H1 (cell line): Measurements from ENCODE around the gene DNMT1. TPM values are rescaled to one million over a fixed set of nuclear protein-coding genes. Genes with fewer than 3 reads are reported as not detected.
A peak's percentile ranks its signal among the peaks of the same experiment; 100 is the strongest.

ENCODE experiments used
- CTCF ChIA-PET: fragments of 300-600 bp; sonication (Branson Sonifier 250); formaldehyde crosslinking; loops from one replicate; lab custom pipeline; 2021; ENCODE audit not compliant: partially characterized antibody; lab: Charles Lee
- POLR2A ChIA-PET: fragments of 300-600 bp; sonication (Branson Sonifier 250); formaldehyde crosslinking; loops from one replicate; lab custom pipeline; 2021; ENCODE audit warnings: inconsistent platforms; ENCODE audit not compliant: partially characterized antibody; lab: Charles Lee
- DNase-seq, 2 experiments: peaks; one replicate each; pipeline versions ENCODE4 v3.0.0 to v3.0.0-alpha.2; 2010 to 2022; ENCODE audit warnings: low spot score in 2 of 2, low read depth in 1 of 2, mixed read lengths in 1 of 2
- FAIRE-seq: peaks from 2 replicates; lab custom pipeline; 2011; peaks lifted over from hg19 to GRCh38; lab: Jason Lieb, UNC
- H2AFZ ChIP-seq: 2 replicates; pipeline ENCODE4 v1.8.1; 2012; ENCODE audit warnings: low read length, inconsistent platforms
- H2AK5ac ChIP-seq: 2 replicates; pipeline ENCODE4 v1.6.1; 2013; ENCODE audit warnings: low read depth, low read length
- H2BK120ac ChIP-seq: replicated peaks from 2 replicates; pipeline ENCODE3; 2013; ENCODE audit warnings: low read depth, low read length, inconsistent platforms
- H2BK12ac ChIP-seq: 2 replicates; pipeline ENCODE4 v1.6.1; 2013; ENCODE audit warnings: low read depth, low read length
- H2BK15ac ChIP-seq: 2 replicates; pipeline ENCODE4 v1.6.1; 2013; ENCODE audit warnings: low read length
- H2BK20ac ChIP-seq: 2 replicates; pipeline ENCODE4 v1.6.1; 2013; ENCODE audit warnings: low read length
- H2BK5ac ChIP-seq: 2 replicates; pipeline ENCODE4 v1.6.1; 2013; ENCODE audit warnings: low read depth, low read length
- H3K14ac ChIP-seq: 2 replicates; pipeline ENCODE4 v1.6.1; 2013; ENCODE audit warnings: inconsistent platforms; ENCODE audit not compliant: insufficient read length
- H3K18ac ChIP-seq: 2 replicates; pipeline ENCODE4 v1.6.1; 2013; ENCODE audit warnings: low read length; ENCODE audit errors: extremely low read depth
- H3K23ac ChIP-seq: 2 replicates; pipeline ENCODE4 v1.6.1; 2013; ENCODE audit warnings: inconsistent platforms; ENCODE audit not compliant: insufficient read length
- H3K23me2 ChIP-seq: 2 replicates; pipeline ENCODE4 v1.6.1; 2013; ENCODE audit warnings: low read depth, low read length
- H3K27ac ChIP-seq: 2 replicates; pipeline ENCODE4 v1.6.1; 2011; ENCODE audit warnings: low read depth, low read length, inconsistent platforms
- H3K27me3 ChIP-seq, 4 experiments: replicated peaks in 1 of 4; 1 replicate in 1 of 4; 2 replicates in 3 of 4; pipeline versions ENCODE4 v1.6.1 to v1.8.1; 2011 to 2013; ENCODE audit warnings: low read length in 3 of 4, mild to moderate bottlenecking in 3 of 4, inconsistent platforms in 2 of 4, mixed read lengths in 2 of 4, moderate library complexity in 1 of 4; ENCODE audit not compliant: control insufficient read depth in 3 of 4, insufficient read depth in 3 of 4; ENCODE audit errors: extremely low read depth in 1 of 4
- H3K36me3 ChIP-seq, 4 experiments: 2 replicates each; pipeline versions ENCODE4 v1.6.1 to v1.8.1; 2011 to 2013; ENCODE audit warnings: mild to moderate bottlenecking in 4 of 4, low read length in 3 of 4, moderate library complexity in 2 of 4, control low read depth in 1 of 4, inconsistent platforms in 1 of 4; ENCODE audit not compliant: insufficient read depth in 4 of 4, control insufficient read depth in 2 of 4
- H3K4ac ChIP-seq: replicated peaks from 2 replicates; pipeline ENCODE3; 2013; ENCODE audit warnings: low read length, low read depth, mixed read lengths, inconsistent platforms; ENCODE audit not compliant: insufficient read length
- H3K4me1 ChIP-seq, 4 experiments: replicated peaks in 1 of 4; 1 replicate in 1 of 4; 2 replicates in 3 of 4; pipeline versions ENCODE4 v1.6.1 to v1.8.1; 2011 to 2013; ENCODE audit warnings: low read length in 3 of 4, inconsistent platforms in 2 of 4, mixed read lengths in 1 of 4; ENCODE audit not compliant: insufficient read depth in 4 of 4, control insufficient read depth in 3 of 4
- H3K4me2 ChIP-seq, 2 experiments: 2 replicates each; pipeline versions ENCODE4 v1.6.1 to v1.8.1; 2011 to 2013; ENCODE audit warnings: low read depth in 2 of 2, low read length in 2 of 2, control low read depth in 1 of 2, inconsistent platforms in 1 of 2, mild to moderate bottlenecking in 1 of 2; ENCODE audit not compliant: insufficient read depth in 1 of 2
- H3K4me3 ChIP-seq, 4 experiments: fragments of 200-600, 300-600 bp in 1 of 4; sonication (generic), shearing (Covaris generic), sonication (Bioruptor Twin) in 1 of 4; 2 replicates each; pipeline versions ENCODE4 v1.5.1 to v1.8.1; 2011 to 2016; ENCODE audit warnings: low read length in 4 of 4, low read depth in 3 of 4, control low read depth in 2 of 4, inconsistent platforms in 2 of 4, mild to moderate bottlenecking in 2 of 4, mixed read lengths in 1 of 4, moderate library complexity in 1 of 4; ENCODE audit not compliant: insufficient read depth in 2 of 4; ENCODE audit errors: extremely low read depth in 1 of 4
- H3K56ac ChIP-seq: replicated peaks from 2 replicates; pipeline ENCODE3; 2013; ENCODE audit warnings: low read depth, mild to moderate bottlenecking, mixed read lengths, low read length, inconsistent platforms; ENCODE audit not compliant: insufficient read length
- H3K79me1 ChIP-seq: 2 replicates; pipeline ENCODE4 v1.6.1; 2013; ENCODE audit warnings: low read depth, low read length, control low read depth
- H3K79me2 ChIP-seq, 2 experiments: 2 replicates each; pipeline versions ENCODE4 v1.6.1 to v1.8.1; 2012 to 2013; ENCODE audit warnings: low read length in 2 of 2, mild to moderate bottlenecking in 2 of 2, inconsistent platforms in 1 of 2; ENCODE audit not compliant: insufficient read depth in 2 of 2, control insufficient read depth in 1 of 2
- H3K9ac ChIP-seq, 4 experiments: replicated peaks in 1 of 4; 1 replicate in 1 of 4; 2 replicates in 3 of 4; pipeline versions ENCODE4 v1.6.1 to v1.8.1; 2011 to 2013; ENCODE audit warnings: low read depth in 3 of 4, low read length in 3 of 4, control low read depth in 2 of 4, mild to moderate bottlenecking in 2 of 4, moderate library complexity in 2 of 4, inconsistent platforms in 1 of 4; ENCODE audit errors: extremely low read depth in 1 of 4
- H3K9me3 ChIP-seq, 2 experiments: 2 replicates each; pipeline versions ENCODE4 v1.6.1 to v1.8.1; 2012 to 2013; ENCODE audit warnings: mild to moderate bottlenecking in 2 of 2, moderate library complexity in 2 of 2, control low read depth in 1 of 2, inconsistent platforms in 1 of 2, low read depth in 1 of 2, low read length in 1 of 2, mixed read lengths in 1 of 2; ENCODE audit not compliant: insufficient read depth in 2 of 2
- H4K20me1 ChIP-seq, 2 experiments: replicated peaks in 1 of 2; 2 replicates each; pipeline versions ENCODE3 to v1.8.1; 2011 to 2013; ENCODE audit warnings: inconsistent platforms in 2 of 2, low read length in 2 of 2, mild to moderate bottlenecking in 1 of 2; ENCODE audit not compliant: insufficient read depth in 2 of 2, control insufficient read depth in 1 of 2
- H4K5ac ChIP-seq: 2 replicates; pipeline ENCODE4 v1.6.1; 2013; ENCODE audit warnings: low read length, low read depth, mixed read lengths, inconsistent platforms; ENCODE audit not compliant: insufficient read length
- H4K8ac ChIP-seq: 2 replicates; pipeline ENCODE4 v1.8.0; 2013; ENCODE audit warnings: mild to moderate bottlenecking, moderate library complexity, low read length, inconsistent platforms; ENCODE audit not compliant: insufficient read depth; ENCODE audit errors: extremely low read depth
- H4K91ac ChIP-seq: replicated peaks from 2 replicates; pipeline ENCODE3; 2013; ENCODE audit warnings: low read length, mixed read lengths, inconsistent platforms; ENCODE audit not compliant: insufficient read length
- CHD2 ChIP-seq: IDR thresholded peaks from 2 replicates; pipeline ENCODE4 v1.6.1; 2012; ENCODE audit warnings: low read length, improper control_type of control experiment
- CREB1 ChIP-seq: IDR thresholded peaks from 2 replicates; pipeline ENCODE4 v1.6.1; 2012; ENCODE audit warnings: inconsistent platforms
- CTCF ChIP-seq, 3 experiments: IDR thresholded peaks; 1 replicate in 2 of 3; 2 replicates in 1 of 3; pipeline versions ENCODE4 v1.5.1 to v1.6.1; 2011; ENCODE audit warnings: low read length in 3 of 3, mild to moderate bottlenecking in 3 of 3, inconsistent platforms in 2 of 3, low read depth in 1 of 3, moderate library complexity in 1 of 3; ENCODE audit not compliant: insufficient read depth in 1 of 3; ENCODE audit errors: control extremely low read depth in 1 of 3
- FOSL1 ChIP-seq: IDR thresholded peaks from 2 replicates; pipeline ENCODE4 v1.6.1; 2011; ENCODE audit warnings: mild to moderate bottlenecking, low read depth, low read length, moderate library complexity; ENCODE audit not compliant: insufficient read depth
- HDAC6 ChIP-seq: IDR thresholded peaks from one replicate; pipeline ENCODE4 v1.7.1; 2012; ENCODE audit warnings: low read depth, mild to moderate bottlenecking, inconsistent platforms, low read length, moderate library complexity
- MAX ChIP-seq: IDR thresholded peaks from 2 replicates; pipeline ENCODE4 v1.6.1; 2012; ENCODE audit warnings: inconsistent platforms
- NRF1 ChIP-seq: IDR thresholded peaks from 2 replicates; pipeline ENCODE4 v1.6.1; 2011; ENCODE audit warnings: mild to moderate bottlenecking, low read depth, low read length, improper control_type of control experiment
- POU5F1 ChIP-seq: IDR thresholded peaks from 2 replicates; pipeline ENCODE4 v1.6.1; 2011; ENCODE audit warnings: low read depth, mild to moderate bottlenecking, low read length, moderate library complexity
- RAD21 ChIP-seq, 2 experiments: IDR thresholded peaks in 1 of 2; conservative IDR thresholded peaks in 1 of 2; 2 replicates each; pipeline ENCODE4 v1.6.1; 2011; ENCODE audit warnings: low read depth in 2 of 2, low read length in 2 of 2, improper control_type of control experiment in 1 of 2, inconsistent platforms in 1 of 2, mild to moderate bottlenecking in 1 of 2, moderate library complexity in 1 of 2
- TAF1 ChIP-seq: IDR thresholded peaks from 2 replicates; pipeline ENCODE4 v1.6.1; 2011; ENCODE audit warnings: mild to moderate bottlenecking, low read depth, low read length
- TAF7 ChIP-seq: optimal IDR thresholded peaks from 2 replicates; pipeline ENCODE3; 2011; ENCODE audit warnings: low read depth, mild to moderate bottlenecking, inconsistent platforms, low read length, moderate library complexity, borderline replicate concordance
- WGBS, 2 experiments: shearing (Covaris generic) in 1 of 2; methylation state at CpG; one replicate each; pipeline versions ENCODE4 v1.1.6 to v1.1.7; 2013 to 2015; ENCODE audit warnings: low lambda C conversion rate in 2 of 2, mixed read lengths in 2 of 2, inconsistent platforms in 1 of 2, low coverage in 1 of 2, missing lambda C conversion rate in 1 of 2; ENCODE audit not compliant: insufficient replicate concordance in 2 of 2, insufficient coverage in 1 of 2, insufficient read length in 1 of 2; ENCODE audit errors: extremely low coverage in 1 of 2, missing lambda C conversion rate in 1 of 2; 5-methylcytosine and 5-hydroxymethylcytosine counted together
- polyA plus RNA-seq, 7 experiments: library from polyadenylated mRNA; depleted of rRNA in 3 of 7; stranded (reverse) in 5 of 7; unstranded in 2 of 7; fragments of >200 nt in 5 of 7; fragments of 200-250 nt in 2 of 7; gene quantifications; 1 replicate in 5 of 7; 2 replicates in 1 of 7; 4 replicates in 1 of 7; pipeline versions ENCODE4 v1.2.1 to v1.2.3, GENCODE V29; 2011 to 2013; ENCODE audit warnings: missing spikeins in 2 of 7, mixed read lengths in 2 of 7
- total RNA-seq: library from RNA; stranded (reverse); fragmentation: NEBNext Ultra II Directional; extraction: Animal tissue kit (Norgen Biotek cat#: 25700); gene quantifications from 2 replicates; pipeline ENCODE4 v1.2.1, GENCODE V29; 2021

Gene DNMT1
- total and polyA plus RNA-seq, 2 of the 8 experiments (the other 6 are each of a cell fraction or from before 2014, with no cell fraction given) = 101 to 210 TPM

- no peak for TF ChIP-seq CREB1
- TF ChIP-seq CHD2 = no peak
- TF ChIP-seq CTCF (IDR thresholded peaks at IDR 0.05; ENCODE audit: control extremely low read depth in 1 of 3, insufficient read depth in 1 of 3, low read depth in 1 of 3, low read length in 3 of 3) = peak in 1 of 3 experiments; percentile 6; a peak in 1 of 4 replicates
- no peak for TF ChIP-seq FOSL1
- peak; percentile 9 to 31; a peak in 1 of 4 replicates for TF ChIP-seq RAD21 (IDR thresholded peaks at IDR 0.05 in 1 of 2, conservative IDR thresholded peaks at IDR 0.05 in 1 of 2; ENCODE audit: low read depth in 2 of 2, low read length in 2 of 2)
- no peak for TF ChIP-seq MAX
- no peak for TF ChIP-seq NRF1
- TF ChIP-seq TAF7 = no peak
- no peak for TF ChIP-seq TAF1
- TF ChIP-seq POU5F1 = no peak
- TF ChIP-seq HDAC6 = no peak
- no peak overlapping the region for H2BK15ac ChIP-seq
- H2AK5ac ChIP-seq = no peak overlapping the region
- no peak overlapping the region for H4K91ac ChIP-seq
- H3K23me2 ChIP-seq = no peaks in the 10 kb centered on the region
- H3K79me1 ChIP-seq = no peaks in the 10 kb centered on the region
- no peak overlapping the region for H2AFZ ChIP-seq
- no peaks in the 10 kb centered on the region for H3K79me2 ChIP-seq
- no peak overlapping the region for H2BK5ac ChIP-seq
- no peak overlapping the region for H3K18ac ChIP-seq
- no peak overlapping the region for H3K9ac ChIP-seq
- no peaks in the 10 kb centered on the region for H4K20me1 ChIP-seq
- H3K56ac ChIP-seq = no peak overlapping the region
- no peak overlapping the region for H3K23ac ChIP-seq
- no peak overlapping the region for H4K8ac ChIP-seq
- H3K9me3 ChIP-seq = 0 out of 4 replicates have a peak, but pooled peaks cover 0 to 5% of the 10 kb centered on the region in 2 experiments
- ChIA-PET CTCF (interaction anchor here (0.7 to 7.5 kb wide), 4 partner anchors 10 to 172 kb away, joined by 3 to 51 read pairs (median 4); no protein-coding TSS in a partner anchor), POLR2A (interaction anchor here (0.8 kb wide), 1 partner anchor 12 kb away, joined by 3 read pairs; no protein-coding TSS in a partner anchor)
- no peak overlapping the region for H2BK12ac ChIP-seq
- 84% methylated on average over 8 of the region's 9 CpGs; no CpG with 5 or more reads in 1 of the 2 experiments for WGBS, 2 experiments
- H3K4me1 ChIP-seq = peaks cover 0 to 2% (median 0%) of the 10 kb centered on the region in 4 experiments; a peak in 2 of 7 replicates
- H3K36me3 ChIP-seq = no peaks in the 10 kb centered on the region
- no peak overlapping the region for H3K4ac ChIP-seq
- no peak for DNase-seq
- H3K4me2 ChIP-seq = no peak overlapping the region
- no peak overlapping the region for H4K5ac ChIP-seq
- no peak overlapping the region for H2BK120ac ChIP-seq
- no peak overlapping the region for H2BK20ac ChIP-seq
- FAIRE-seq = no peak
- no peaks in the 10 kb centered on the region for H3K27me3 ChIP-seq
- H3K27ac ChIP-seq = no peak overlapping the region
- no peak overlapping the region for H3K14ac ChIP-seq
- no peak overlapping the region for H3K4me3 ChIP-seq
Observed at GRCh38 chr19:10217085-10217484, 22.3 kb upstream of the DNMT1 start.
